ENCODE data around the gene POLR3H. TPM values are rescaled to one million over a fixed set of nuclear protein-coding genes. Genes with fewer than 3 reads are reported as not detected.

POLR3H gene
- total RNA-seq, 1 donor from 2014 or later = 24.6 TPM

- Mint-ChIP-seq H3K9me3 (ENCODE audit: unreplicated experiment) (peaks cover 7% of the 10 kb centered on the region), H3K27ac (ENCODE audit: unreplicated experiment) (no peak overlapping the region), H3K27me3 (ENCODE audit: unreplicated experiment) (peaks cover 6% of the 10 kb centered on the region), H3K4me1 (ENCODE audit: low read depth, unreplicated experiment) (peaks cover 2% of the 10 kb centered on the region), H3K4me3 (ENCODE audit: unreplicated experiment) (no peak overlapping the region), H3K36me3 (ENCODE audit: unreplicated experiment) (no peaks in the 10 kb centered on the region)
- TF ChIP-seq, protein P1, sequence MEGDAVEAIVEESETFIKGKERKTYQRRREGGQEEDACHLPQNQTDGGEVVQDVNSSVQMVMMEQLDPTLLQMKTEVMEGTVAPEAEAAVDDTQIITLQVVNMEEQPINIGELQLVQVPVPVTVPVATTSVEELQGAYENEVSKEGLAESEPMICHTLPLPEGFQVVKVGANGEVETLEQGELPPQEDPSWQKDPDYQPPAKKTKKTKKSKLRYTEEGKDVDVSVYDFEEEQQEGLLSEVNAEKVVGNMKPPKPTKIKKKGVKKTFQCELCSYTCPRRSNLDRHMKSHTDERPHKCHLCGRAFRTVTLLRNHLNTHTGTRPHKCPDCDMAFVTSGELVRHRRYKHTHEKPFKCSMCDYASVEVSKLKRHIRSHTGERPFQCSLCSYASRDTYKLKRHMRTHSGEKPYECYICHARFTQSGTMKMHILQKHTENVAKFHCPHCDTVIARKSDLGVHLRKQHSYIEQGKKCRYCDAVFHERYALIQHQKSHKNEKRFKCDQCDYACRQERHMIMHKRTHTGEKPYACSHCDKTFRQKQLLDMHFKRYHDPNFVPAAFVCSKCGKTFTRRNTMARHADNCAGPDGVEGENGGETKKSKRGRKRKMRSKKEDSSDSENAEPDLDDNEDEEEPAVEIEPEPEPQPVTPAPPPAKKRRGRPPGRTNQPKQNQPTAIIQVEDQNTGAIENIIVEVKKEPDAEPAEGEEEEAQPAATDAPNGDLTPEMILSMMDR (IDR thresholded peaks at IDR 0.05; ENCODE audit: partially characterized antibody, unreplicated experiment) = no peak
- no peak for DNase-seq
These were observed 27.5 kb upstream of the POLR3H start for GRCh38 chr22:41571786-41572185.

DNA sequence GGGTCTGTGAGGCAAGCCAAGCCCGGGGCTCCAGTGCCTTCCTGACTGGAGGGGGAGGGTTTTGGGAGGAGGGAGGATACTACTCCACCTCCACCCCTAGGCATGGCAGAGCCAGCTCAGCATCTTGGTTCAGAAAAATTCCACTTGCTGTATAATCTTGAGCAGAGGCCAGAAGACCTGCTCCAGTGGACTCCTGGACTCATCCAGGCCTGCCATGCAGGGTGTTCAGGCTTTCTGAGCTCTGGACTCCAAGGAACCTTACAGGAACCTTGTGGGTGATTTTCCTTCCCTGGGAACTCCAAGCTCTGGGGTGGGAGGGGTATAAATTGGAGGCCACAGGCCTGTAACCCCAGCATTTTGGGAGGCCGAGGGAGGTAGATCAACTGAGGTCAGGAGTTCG, 26.0 kb upstream of the POLR3H start:
- peaks cover 9% of the 10 kb centered on the region for H3K9me3 Mint-ChIP-seq (ENCODE audit: unreplicated experiment)
- H3K4me3 Mint-ChIP-seq (ENCODE audit: unreplicated experiment) = no peak overlapping the region
- H3K36me3 Mint-ChIP-seq (ENCODE audit: unreplicated experiment) = no peaks in the 10 kb centered on the region
- TF ChIP-seq, protein P1 (IDR thresholded peaks at IDR 0.05; ENCODE audit: partially characterized antibody, unreplicated experiment) = no peak
- no peak overlapping the region for H3K27ac Mint-ChIP-seq (ENCODE audit: unreplicated experiment)
- H3K4me1 Mint-ChIP-seq (ENCODE audit: low read depth, unreplicated experiment) = no peaks in the 10 kb centered on the region
- H3K27me3 Mint-ChIP-seq (ENCODE audit: unreplicated experiment) = peaks cover 5% of the 10 kb centered on the region
- DNase-seq = no peak

DNA sequence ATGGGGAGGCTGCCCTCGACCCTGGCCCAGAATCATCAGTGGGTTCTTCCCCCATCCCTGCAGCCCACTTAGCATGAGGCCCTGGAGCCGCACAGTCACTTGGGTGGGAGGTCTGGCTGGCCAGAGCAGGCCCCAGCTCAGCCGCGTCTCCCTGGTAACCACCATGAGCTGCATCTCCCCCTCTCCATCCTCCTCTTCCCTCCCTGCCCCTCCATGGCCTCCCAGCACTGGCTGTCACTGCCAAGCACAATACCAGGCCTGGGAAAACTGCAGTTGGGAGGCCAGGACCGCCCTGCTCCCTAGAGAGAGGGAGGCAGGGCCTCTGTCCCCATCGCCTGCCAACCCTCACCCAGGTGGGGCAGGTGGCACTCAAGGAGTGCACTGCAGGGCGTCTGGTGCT, 24.5 kb upstream of the POLR3H start:
- TF ChIP-seq, protein P1 (IDR thresholded peaks at IDR 0.05; ENCODE audit: partially characterized antibody, unreplicated experiment) = no peak
- DNase-seq = no peak
- no peak overlapping the region for H3K27ac Mint-ChIP-seq (ENCODE audit: unreplicated experiment)
- H3K4me1 Mint-ChIP-seq (ENCODE audit: low read depth, unreplicated experiment) = no peaks in the 10 kb centered on the region
- peaks cover 5% of the 10 kb centered on the region for H3K27me3 Mint-ChIP-seq (ENCODE audit: unreplicated experiment)
- no peak overlapping the region for H3K4me3 Mint-ChIP-seq (ENCODE audit: unreplicated experiment)
- H3K9me3 Mint-ChIP-seq (ENCODE audit: unreplicated experiment) = peaks cover 9% of the 10 kb centered on the region
- H3K36me3 Mint-ChIP-seq (ENCODE audit: unreplicated experiment) = no peaks in the 10 kb centered on the region

DNA sequence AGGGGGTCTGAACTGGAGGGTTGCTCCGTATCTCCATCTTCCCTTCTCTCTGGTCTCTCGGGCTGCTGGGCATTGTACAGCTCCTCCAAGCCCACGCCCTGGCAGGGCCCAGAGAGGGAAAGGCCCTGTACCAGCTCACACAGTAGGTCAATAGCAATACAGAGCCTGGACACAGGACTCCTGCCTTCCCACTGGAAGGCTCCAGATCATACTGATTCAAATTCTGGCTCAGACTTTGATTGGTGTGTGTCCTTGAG, 23.2 kb upstream of the POLR3H start:
- H3K27ac Mint-ChIP-seq (ENCODE audit: unreplicated experiment) = no peak overlapping the region
- H3K27me3 Mint-ChIP-seq (ENCODE audit: unreplicated experiment) = peaks cover 5% of the 10 kb centered on the region
- no peak overlapping the region for H3K4me3 Mint-ChIP-seq (ENCODE audit: unreplicated experiment)
- peaks cover 6% of the 10 kb centered on the region for H3K4me1 Mint-ChIP-seq (ENCODE audit: low read depth, unreplicated experiment)
- peaks cover 8% of the 10 kb centered on the region for H3K9me3 Mint-ChIP-seq (ENCODE audit: unreplicated experiment)
- no peaks in the 10 kb centered on the region for H3K36me3 Mint-ChIP-seq (ENCODE audit: unreplicated experiment)
- DNase-seq = no peak
- TF ChIP-seq, protein P1 (IDR thresholded peaks at IDR 0.05; ENCODE audit: partially characterized antibody, unreplicated experiment) = no peak

GRCh38 chr22:41565403-41566054, 21.3 kb upstream of the POLR3H start:
- Mint-ChIP-seq H3K4me1 (ENCODE audit: low read depth, unreplicated experiment) (peaks cover 20% of the 10 kb centered on the region), H3K27ac (ENCODE audit: unreplicated experiment) (no peak overlapping the region), H3K4me3 (ENCODE audit: unreplicated experiment) (no peak overlapping the region), H3K27me3 (ENCODE audit: unreplicated experiment) (peaks cover 5% of the 10 kb centered on the region), H3K36me3 (ENCODE audit: unreplicated experiment) (no peaks in the 10 kb centered on the region), H3K9me3 (ENCODE audit: unreplicated experiment) (peaks cover 7% of the 10 kb centered on the region)
- TF ChIP-seq, protein P1 (IDR thresholded peaks at IDR 0.05; ENCODE audit: partially characterized antibody, unreplicated experiment) = no peak
- no peak for DNase-seq
